ENCODE measurements around the gene ALG5.

ALG5 gene

DNA sequence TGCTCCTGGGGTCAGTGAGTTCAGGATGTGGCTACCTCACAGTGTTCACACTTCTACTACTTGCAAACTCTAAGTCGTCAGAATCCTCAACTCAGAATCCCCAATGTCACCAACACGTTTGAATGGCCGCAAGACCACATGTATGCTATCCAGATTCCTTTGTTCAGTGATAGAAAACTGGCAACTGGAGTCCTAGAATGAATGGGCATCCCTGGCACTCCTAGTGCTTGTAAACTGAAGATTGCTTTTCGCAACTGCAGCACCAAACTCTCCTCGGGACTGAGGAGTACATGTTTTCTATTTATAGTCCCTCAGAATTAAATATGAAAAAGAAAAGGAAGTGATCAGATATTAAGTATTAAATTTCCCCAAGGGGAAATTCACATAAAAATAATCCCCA is 84.0 kb downstream of the ALG5 start:
- DNase-seq, result no peak

DNA sequence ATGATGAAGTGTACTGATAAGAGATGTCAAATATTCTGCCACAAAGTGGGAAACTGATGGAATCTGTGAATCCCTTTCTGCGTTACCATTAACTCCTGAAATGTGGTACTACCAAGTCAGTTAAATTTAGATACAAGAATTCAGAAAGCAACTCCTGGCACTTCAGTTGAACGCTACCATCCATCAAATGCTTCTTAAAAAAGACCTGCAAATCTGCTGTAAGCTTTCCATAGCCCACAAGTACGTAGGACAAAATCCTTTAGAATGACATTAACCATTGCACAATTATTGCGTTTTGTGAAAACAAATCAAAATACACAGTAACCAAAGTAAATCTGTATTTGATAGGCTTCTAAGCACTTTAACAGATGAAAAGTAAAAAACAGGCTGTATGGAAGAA is 84.5 kb downstream of the ALG5 start:
- DNase-seq, result no peak

GRCh38 chr13:36913463-36913862 is 85.7 kb downstream of the ALG5 start:
- DNase-seq, result no peak

DNA sequence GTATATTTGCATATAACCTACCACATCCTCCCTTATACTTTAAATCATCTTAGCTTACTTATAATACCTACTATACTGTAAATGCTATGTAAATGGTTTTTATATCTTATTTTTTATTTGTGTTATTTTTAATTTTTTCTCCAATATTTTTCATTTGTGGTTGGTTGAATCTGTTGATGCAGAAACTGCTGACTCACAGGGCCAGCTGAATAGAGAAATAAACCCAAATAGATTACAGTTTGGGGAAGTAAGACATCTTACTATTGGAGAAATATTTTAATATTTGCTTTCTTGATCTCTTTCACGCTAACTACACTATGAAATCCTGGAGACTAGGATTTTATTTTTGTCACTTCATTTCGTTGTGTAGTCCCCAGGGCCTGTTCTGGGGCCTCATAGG is 86.2 kb downstream of the ALG5 start:
- DNase-seq, result no peak

- no peak for DNase-seq
Measured at GRCh38 chr13:36912369-36912768, 86.8 kb downstream of the ALG5 start.

- no peak for DNase-seq
Measured at GRCh38 chr13:36910545-36910944, 88.6 kb downstream of the ALG5 start.

DNA sequence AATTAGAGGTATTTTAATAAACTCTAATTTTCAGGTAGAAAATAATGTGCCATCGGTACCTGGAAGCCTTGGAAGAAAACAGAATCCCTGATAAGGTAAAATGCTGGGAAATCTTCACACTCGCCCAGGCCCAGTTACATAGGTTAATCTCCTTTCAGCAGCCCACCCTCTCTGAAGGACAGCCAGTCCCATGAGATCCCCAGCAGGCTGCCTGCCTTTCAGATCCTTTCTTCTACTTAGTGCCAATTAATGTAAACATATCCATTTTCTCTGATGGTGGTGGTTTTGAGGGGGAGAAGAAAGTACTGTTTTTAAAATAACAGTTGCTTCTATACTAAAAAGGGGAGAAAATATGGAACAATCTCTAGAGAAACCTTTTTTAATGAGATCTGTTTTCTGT is 91.3 kb downstream of the ALG5 start:
- DNase-seq, result no peak

DNA sequence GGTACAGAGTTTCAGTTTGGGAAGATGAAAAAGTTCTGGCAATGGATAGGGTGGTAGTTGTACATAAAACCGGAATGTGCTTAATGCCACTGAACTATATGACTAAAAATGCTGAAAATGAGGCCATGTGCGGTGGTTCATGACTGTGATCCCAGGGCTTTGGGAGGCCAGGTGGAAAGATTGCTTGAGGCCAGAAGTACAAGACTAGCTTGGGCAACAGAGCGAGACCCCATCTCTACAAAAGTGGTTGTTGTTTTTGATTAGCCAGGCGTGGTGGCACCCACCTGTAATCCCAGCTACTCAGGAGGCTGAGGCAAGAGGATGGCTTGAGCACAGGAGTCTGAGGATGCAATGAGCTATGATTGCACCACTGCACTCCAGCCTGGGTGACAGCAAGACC is 91.9 kb downstream of the ALG5 start:
- no peak for DNase-seq

- DNase-seq, result no peak
Measured at GRCh38 chr13:36905944-36906343, 93.2 kb downstream of the ALG5 start.

GRCh38 chr13:36903925-36904595 is 95.1 kb downstream of the ALG5 start:
- no peak for DNase-seq
